Measurements from ENCODE around the gene PTPRG.

PTPRG gene

DNA sequence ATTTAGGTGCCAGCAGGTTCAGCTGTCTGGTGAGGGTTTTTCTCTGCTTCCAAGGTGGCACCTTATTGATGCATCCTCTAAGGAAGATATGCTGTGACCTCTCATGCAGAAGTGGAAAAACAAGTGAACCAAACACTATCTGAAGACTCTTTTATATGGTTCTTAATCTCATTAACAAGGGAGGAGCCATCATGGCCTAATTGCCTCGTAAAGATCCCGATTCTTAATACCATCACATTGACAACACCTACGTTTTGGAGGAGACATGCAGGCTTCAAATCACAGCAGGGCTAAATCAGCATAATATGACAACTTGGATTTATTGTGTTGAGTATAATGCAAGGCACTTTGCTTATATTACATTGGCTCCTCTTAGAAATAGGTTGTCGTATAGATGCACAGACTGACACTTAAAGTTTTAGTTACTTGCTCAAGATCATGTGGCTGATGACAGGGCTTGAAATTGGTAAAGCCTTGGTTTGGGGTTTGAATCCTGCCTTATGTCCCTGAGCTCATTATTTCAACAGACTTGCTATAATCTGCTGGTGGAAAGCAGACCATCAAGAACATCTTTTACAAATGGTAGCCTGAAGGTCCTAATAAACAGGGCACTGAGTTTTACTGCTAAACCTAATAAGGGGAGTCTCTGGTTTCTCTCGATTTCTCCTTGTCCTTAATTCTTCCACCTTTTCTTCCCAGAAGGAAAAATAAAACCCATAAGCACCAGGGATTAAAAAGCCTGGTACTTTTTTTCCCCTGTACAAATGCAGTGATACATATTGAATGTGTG, 88.2 kb downstream of the PTPRG start:
- H3K27me3 ChIP-seq: no peaks in the 10 kb centered on the region
- peaks cover 0 to 12% (median 0%) of the 10 kb centered on the region in 10 experiments; a peak in 4 of 20 replicates for H3K4me1 ChIP-seq
- H3K27ac ChIP-seq: no peak overlapping the region

DNA sequence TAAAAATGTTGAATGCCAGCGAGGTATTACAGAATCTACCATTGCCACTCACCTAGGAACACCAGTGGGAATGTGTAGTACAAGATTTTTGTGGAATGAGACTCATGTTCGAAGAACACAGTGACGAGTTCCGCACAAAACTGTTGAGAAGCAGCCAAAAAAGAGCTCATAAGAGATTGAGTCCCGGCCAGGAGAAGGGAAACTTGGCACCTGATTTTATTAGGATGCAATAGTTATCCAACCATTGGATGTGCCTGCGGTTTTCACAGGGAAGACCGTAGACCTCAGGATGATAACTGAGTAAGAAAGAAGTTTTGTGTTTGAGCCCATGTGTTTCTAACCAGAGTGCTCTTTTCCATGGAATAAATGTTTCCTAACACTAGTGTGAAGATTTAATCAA, 88.9 kb downstream of the PTPRG start:
- TF ChIP-seq Cebpa-rat (IDR thresholded peaks at IDR 0.05): no peak

More for the DNA sequence above, 88.2 kb downstream of the PTPRG start:
- H3K36me3 ChIP-seq: peaks cover 0 to 9% (median 0%) of the 10 kb centered on the region in 11 experiments; a peak in 5 of 22 replicates
- H3K4me2 ChIP-seq: no peak overlapping the region
- no peak for TF ChIP-seq Cebpa-rat (IDR thresholded peaks at IDR 0.05)
- H3K9ac ChIP-seq: no peak overlapping the region
- H3K4me3 ChIP-seq: no peak overlapping the region
- peaks cover 9 to 18% (median 12%) of the 10 kb centered on the region in 11 experiments; a peak in 21 of 22 replicates for H3K9me3 ChIP-seq (replicated peaks in 1 of 11)
- H4K20me1 ChIP-seq: peaks cover 0 to 22% (median 0%) of the 10 kb centered on the region in 11 experiments; a peak in 3 of 22 replicates

DNA sequence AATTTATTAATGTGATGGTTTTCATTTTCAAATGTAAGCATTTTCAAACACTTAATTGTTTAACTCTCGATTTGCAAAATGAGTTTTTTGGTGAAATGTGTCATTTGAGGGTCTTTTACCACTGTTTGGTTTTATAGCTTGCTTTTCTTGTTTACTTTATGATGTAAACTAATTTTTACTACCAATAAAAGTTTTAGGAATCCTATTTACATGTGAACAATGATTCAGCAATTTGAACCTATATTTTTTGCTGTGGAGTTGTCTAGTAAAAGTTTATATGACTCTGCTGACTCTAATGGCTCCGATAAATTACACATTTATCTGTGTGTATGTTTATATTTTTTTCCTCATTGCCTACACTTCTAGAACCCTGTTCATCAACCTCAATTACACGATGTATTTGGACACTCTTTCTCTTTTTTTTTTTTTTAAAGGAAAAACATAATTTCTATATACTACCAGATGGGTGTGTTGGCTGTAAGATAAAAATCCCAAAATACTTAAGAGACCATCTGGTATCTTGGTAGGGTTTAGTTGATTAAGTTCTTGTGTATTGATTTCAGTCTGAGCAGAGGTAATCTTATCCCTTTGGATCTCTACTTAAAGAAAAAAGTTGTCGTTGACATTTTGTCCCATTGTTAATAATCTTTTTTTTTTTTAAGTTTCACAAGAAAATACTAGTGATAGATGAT, 89.5 kb downstream of the PTPRG start:
- Histone ChIP-seq H3K9me3 (replicated peaks in 1 of 11) (peaks cover 0 to 5% (median 0%) of the 10 kb centered on the region in 11 experiments; a peak in 4 of 22 replicates), H4K20me1 (peaks cover 0 to 27% (median 0%) of the 10 kb centered on the region in 11 experiments; a peak in 3 of 22 replicates), H3K27ac (no peak overlapping the region), H3K4me3 (no peak overlapping the region), H3K27me3 (no peaks in the 10 kb centered on the region), H3K4me1 (peaks cover 0 to 12% (median 0%) of the 10 kb centered on the region in 10 experiments; a peak in 4 of 20 replicates), H3K4me2 (no peak overlapping the region), H3K36me3 (no peaks in the 10 kb centered on the region; a peak in 2 of 22 replicates), H3K9ac (no peak overlapping the region)
- TF ChIP-seq Cebpa-rat (IDR thresholded peaks at IDR 0.05): no peak

More for the DNA sequence above, 88.9 kb downstream of the PTPRG start:
- Histone ChIP-seq H3K9ac (no peak overlapping the region), H3K27me3 (no peaks in the 10 kb centered on the region), H3K36me3 (peaks cover 0 to 4% (median 0%) of the 10 kb centered on the region in 11 experiments; a peak in 5 of 22 replicates), H3K27ac (no peak overlapping the region), H3K4me3 (no peak overlapping the region), H3K4me2 (no peak overlapping the region), H3K9me3 (replicated peaks in 1 of 11) (peaks cover 2 to 11% (median 5%) of the 10 kb centered on the region in 11 experiments; a peak in 21 of 22 replicates), H3K4me1 (peaks cover 0 to 12% (median 0%) of the 10 kb centered on the region in 10 experiments; a peak in 4 of 20 replicates), H4K20me1 (peaks cover 0 to 22% (median 0%) of the 10 kb centered on the region in 11 experiments; a peak in 3 of 22 replicates)

DNA sequence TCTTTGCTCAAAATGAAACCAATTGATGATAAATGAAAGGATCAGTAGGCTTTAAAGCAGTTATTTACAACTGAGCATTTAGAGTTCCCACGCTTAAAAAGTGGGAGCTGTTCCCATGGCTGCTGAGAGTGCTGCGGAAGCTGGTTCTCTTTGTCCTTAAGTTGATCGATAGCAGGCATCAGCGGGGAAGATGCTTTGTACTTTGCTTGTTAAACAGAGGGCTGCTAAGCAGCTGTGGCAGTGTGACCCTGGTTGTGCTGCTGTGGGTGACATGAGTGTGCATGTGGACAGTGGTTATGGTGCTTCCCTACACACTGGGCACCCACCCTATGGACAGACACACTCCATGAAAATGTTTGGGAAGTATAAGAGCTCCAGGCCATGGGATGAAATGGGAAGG, 96.3 kb downstream of the PTPRG start:
- no peak overlapping the region for H3K4me3 ChIP-seq
- H3K4me2 ChIP-seq: no peak overlapping the region

GRCh38 chr3:61662861-61663260, 101.5 kb downstream of the PTPRG start:
- H3K4me3 ChIP-seq: no peak overlapping the region
- TF ChIP-seq Cebpa-rat (IDR thresholded peaks at IDR 0.05): no peak
- H3K9ac ChIP-seq: no peak overlapping the region
- H3K27ac ChIP-seq: no peak overlapping the region
- H3K4me1 ChIP-seq: peaks cover 0 to 5% (median 0%) of the 10 kb centered on the region in 10 experiments; a peak in 1 of 20 replicates
- peaks cover 0 to 15% (median 0%) of the 10 kb centered on the region in 11 experiments; a peak in 6 of 22 replicates for H4K20me1 ChIP-seq
- no peaks in the 10 kb centered on the region for H3K9me3 ChIP-seq (replicated peaks in 1 of 11)
- H3K27me3 ChIP-seq: no peaks in the 10 kb centered on the region
- H3K4me2 ChIP-seq: no peak overlapping the region
- peaks cover 0 to 7% (median 0%) of the 10 kb centered on the region in 11 experiments; a peak in 1 of 22 replicates for H3K36me3 ChIP-seq

More for the DNA sequence above, 96.3 kb downstream of the PTPRG start:
- Histone ChIP-seq H3K9me3 (replicated peaks in 1 of 11) (no peaks in the 10 kb centered on the region), H3K27me3 (no peaks in the 10 kb centered on the region), H3K4me1 (peaks cover 0 to 2% (median 0%) of the 10 kb centered on the region in 10 experiments; a peak in 2 of 20 replicates), H3K27ac (no peak overlapping the region), H3K36me3 (peaks cover 0 to 6% (median 0%) of the 10 kb centered on the region in 11 experiments; a peak in 1 of 22 replicates), H3K9ac (no peak overlapping the region), H4K20me1 (peaks cover 0 to 27% (median 0%) of the 10 kb centered on the region in 11 experiments; a peak in 6 of 22 replicates)
- TF ChIP-seq Cebpa-rat (IDR thresholded peaks at IDR 0.05): no peak

DNA sequence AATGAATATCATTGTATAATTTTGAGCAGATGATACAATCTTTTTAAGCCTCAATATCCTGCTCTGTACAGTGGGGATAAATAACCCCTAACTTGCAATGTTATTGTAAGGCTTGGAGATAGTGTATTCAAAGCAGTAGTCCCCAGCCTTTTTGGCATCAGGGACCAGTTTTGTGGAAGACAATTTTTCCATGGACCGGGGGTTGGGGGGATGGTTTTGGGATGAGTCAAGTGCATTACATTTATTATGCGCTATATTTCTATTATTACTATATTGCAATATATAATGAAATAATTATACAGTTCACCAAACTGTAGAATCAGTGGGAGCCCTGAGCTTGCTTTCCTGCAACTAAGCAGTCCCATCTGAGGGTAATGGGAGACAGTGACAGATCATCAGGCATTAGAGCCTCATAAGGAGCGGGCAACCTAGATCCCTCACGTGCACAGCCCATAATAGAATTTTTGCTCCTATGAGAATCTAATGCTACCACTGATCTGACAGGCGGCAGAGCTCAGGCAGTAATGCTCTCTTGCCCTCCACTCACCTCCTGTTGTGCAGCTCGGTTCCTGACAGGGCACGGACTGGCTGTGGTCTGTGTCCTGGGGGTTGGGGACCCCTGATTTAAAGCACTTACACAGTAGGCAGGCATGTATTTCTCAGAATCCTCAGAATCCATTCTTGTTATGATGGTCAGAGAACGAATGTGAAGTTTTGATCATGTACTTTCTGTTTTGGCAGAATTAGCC, 102.2 kb downstream of the PTPRG start:
- no peak overlapping the region for H3K9ac ChIP-seq
- no peak for TF ChIP-seq Cebpa-rat (IDR thresholded peaks at IDR 0.05)
- H3K4me1 ChIP-seq: peaks cover 0 to 5% (median 0%) of the 10 kb centered on the region in 10 experiments; a peak in 1 of 20 replicates
- peaks cover 0 to 7% (median 0%) of the 10 kb centered on the region in 11 experiments; a peak in 1 of 22 replicates for H3K36me3 ChIP-seq
- no peak overlapping the region for H3K4me2 ChIP-seq
- peaks cover 0 to 12% (median 0%) of the 10 kb centered on the region in 11 experiments; a peak in 5 of 22 replicates for H4K20me1 ChIP-seq
- no peak overlapping the region for H3K27ac ChIP-seq
- H3K9me3 ChIP-seq (replicated peaks in 1 of 11): no peaks in the 10 kb centered on the region
- H3K27me3 ChIP-seq: no peaks in the 10 kb centered on the region
- H3K4me3 ChIP-seq: no peak overlapping the region

DNA sequence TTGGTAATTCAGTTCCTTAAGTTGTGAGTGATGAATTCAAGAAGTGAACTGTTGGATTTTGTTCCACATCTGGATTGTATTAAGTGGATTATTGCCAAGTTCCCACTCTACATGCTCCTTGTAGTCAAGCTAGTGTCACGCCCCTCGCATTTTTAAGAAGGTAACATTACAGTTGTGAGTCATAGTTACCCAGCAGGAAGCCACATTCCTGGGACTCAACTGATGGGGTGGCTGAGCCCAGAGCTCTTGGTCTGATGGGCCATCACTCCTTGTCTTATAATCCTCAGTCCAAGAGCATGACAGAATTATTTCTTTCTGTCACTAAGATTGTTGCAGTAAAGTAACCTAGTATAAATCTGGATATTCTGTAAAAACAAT, 102.7 kb downstream of the PTPRG start:
- no peak overlapping the region for H3K27ac ChIP-seq
- H3K27me3 ChIP-seq: no peaks in the 10 kb centered on the region

GRCh38 chr3:61665121-61665520, 103.8 kb downstream of the PTPRG start:
- Histone ChIP-seq H3K9me3 (replicated peaks in 1 of 11) (peaks cover 0 to 10% (median 5%) of the 10 kb centered on the region in 11 experiments; a peak in 13 of 22 replicates), H3K4me2 (no peak overlapping the region), H3K27me3 (no peaks in the 10 kb centered on the region), H3K4me3 (no peak overlapping the region), H3K36me3 (peaks cover 0 to 14% (median 0%) of the 10 kb centered on the region in 11 experiments; a peak in 1 of 22 replicates), H4K20me1 (peaks cover 0 to 12% (median 0%) of the 10 kb centered on the region in 11 experiments; a peak in 4 of 22 replicates), H3K4me1 (peaks cover 0 to 5% (median 0%) of the 10 kb centered on the region in 10 experiments; a peak in 1 of 20 replicates), H3K9ac (no peak overlapping the region), H3K27ac (no peak overlapping the region)
- no peak for TF ChIP-seq Cebpa-rat (IDR thresholded peaks at IDR 0.05)

More for the DNA sequence above, 102.7 kb downstream of the PTPRG start:
- H3K36me3 ChIP-seq: peaks cover 0 to 7% (median 0%) of the 10 kb centered on the region in 11 experiments; a peak in 1 of 22 replicates
- H4K20me1 ChIP-seq: peaks cover 0 to 12% (median 0%) of the 10 kb centered on the region in 11 experiments; a peak in 5 of 22 replicates
- TF ChIP-seq Cebpa-rat (IDR thresholded peaks at IDR 0.05): no peak
- no peak overlapping the region for H3K4me2 ChIP-seq
- H3K9me3 ChIP-seq (replicated peaks in 1 of 11): peaks cover 0 to under 1% (median 0%) of the 10 kb centered on the region in 11 experiments; a peak in 1 of 22 replicates
- no peak overlapping the region for H3K9ac ChIP-seq
- H3K4me1 ChIP-seq: peaks cover 0 to 5% (median 0%) of the 10 kb centered on the region in 10 experiments; a peak in 1 of 20 replicates
- no peak overlapping the region for H3K4me3 ChIP-seq

Measured in BLaER1 treated with 17β-estradiol and CSF1 and Interleukin-3, amounts not matched to agents 10 nM and 100 nM (cell line).